ENCODE measurements around the gene AK9.

AK9 gene

DNA sequence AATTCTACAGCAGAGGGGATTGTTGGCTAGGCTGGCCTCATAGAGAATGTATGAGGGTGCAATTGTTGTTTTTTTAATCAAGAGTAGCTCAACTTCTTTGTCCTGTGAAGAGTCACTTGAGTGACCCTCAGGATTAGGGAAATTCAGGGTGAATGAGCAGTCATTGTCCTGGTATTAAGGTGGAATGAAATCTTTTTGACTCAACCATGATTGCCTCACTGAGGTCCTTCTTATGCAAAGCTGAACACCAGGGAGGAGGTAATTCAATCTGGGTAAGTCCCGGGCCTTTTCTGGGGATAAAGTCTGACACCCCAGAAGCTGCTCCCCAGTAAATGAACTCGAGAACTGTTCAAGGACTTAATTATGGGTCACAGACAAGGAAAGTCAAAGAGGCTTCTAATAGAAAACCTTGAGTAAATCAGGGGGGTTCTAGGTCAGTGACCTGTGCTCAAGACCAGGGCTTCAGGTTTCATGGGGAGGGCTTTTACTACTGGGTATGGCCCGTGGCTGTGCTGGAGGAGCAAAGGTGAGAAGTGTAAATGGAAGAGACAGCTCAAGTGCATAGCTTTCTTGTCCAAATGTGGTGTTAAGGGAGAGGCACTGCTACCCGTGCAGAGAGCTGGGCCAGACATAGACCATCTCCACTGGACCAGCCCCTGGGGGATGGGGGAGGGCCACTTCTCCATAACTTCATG, 182.7 kb downstream of the AK9 start:
- no peak for DNase-seq

DNA sequence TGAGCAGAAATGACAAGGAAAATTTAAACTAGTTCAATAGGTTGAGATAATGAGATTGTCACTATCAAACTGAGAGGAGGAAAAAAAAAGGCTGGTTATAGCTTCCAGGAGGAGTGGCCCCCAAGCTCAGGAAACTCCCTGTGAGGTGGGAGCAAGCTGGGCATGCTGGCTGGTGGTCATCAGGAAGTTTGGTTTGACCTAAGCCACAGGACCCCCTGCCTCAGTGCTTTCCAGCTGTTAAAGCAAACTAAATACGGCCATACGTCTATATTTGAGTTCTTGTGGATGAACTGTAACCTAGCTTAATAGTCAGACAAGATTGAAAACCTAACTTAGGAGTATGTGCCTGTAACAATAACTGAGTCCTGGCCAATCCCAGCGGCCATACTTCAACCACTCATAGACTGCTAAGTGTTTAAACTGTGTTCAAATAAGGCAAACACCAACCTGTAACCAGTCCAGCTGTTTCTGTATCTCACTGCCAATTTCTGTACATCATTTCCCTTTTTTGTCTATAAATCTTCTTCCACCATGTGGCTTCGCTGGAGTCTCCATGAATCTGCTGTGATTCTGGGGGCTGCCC, 183.4 kb downstream of the AK9 start:
- DNase-seq = no peak

DNA sequence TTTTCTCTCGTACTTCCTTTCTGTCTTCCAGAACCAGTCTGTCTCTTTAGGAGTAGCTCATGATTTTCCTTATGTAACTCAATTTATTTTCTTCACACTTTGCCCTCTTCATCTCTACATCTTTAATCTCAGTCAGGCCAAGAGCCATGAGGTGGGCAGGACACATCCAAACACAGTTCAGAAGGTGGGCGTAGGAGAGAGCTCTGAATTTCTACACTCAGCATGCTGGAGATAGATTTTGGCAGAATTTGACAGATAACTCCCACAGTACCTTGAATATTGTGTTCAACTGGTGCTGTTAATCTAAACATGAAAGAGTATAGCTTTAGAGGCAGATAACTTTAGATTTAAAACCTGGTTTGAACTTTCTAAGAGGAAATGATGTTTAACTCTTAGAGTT, 184.2 kb downstream of the AK9 start:
- no peak for DNase-seq

DNA sequence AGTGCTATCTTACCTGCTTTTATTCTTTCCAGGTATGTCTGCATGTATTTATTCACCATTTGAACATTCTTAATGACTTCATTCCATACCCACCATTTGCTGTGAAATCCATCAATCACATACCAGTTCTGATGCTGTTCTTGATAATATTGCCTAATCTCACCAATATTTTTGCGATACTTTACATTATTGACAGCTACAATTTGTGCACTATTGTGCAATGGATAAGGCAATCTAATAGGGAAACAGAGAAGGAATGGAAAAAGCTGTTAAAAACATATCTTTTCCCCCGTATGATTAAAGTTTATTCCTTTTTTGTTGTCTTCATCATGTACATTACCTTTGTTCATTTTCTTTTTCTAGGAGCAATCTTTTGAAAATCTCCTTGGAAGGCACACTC, 184.7 kb downstream of the AK9 start:
- no peak for DNase-seq

DNA sequence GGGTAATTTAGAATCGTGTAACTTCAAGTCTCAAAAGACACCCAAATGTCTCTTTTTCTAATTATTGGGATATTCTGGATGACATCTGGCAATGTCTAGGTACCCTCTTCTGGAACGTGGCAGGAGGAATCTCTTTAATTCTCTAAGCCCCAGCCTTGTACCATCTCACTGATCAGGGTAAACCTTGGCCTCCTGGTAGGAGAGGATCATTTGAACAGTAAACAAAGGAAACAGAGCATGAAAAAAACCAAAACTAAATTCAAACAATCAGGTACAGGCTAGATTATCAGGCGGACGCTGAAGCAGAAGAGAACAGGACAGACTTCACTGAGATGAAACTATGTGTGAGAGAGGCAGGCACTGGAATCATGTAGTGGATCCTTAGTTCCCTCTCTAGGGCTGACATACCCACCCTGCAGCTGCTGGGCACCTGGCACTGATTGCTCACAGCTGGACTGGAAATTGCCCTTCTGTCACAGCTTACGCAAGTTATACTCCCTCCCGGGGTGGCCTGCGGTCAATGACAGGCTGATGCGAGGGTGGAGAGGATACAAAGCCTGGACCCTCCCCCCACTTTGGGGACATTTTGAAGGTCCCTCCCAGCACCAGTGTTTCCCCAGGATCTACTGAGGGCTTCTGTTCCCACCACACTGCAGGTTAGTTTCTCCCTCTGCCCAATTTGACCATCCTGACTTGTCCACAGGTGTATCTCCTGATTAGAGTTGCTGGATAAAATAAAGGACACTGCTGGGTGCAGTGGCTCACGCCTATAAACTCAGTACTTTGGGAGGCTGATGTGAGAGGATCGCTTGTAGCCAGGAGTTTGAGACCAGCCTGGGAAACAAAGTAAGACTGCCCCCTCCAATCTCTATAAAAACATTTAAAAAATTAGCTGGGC, 187.4 kb downstream of the AK9 start:
- DNase-seq = no peak

DNA sequence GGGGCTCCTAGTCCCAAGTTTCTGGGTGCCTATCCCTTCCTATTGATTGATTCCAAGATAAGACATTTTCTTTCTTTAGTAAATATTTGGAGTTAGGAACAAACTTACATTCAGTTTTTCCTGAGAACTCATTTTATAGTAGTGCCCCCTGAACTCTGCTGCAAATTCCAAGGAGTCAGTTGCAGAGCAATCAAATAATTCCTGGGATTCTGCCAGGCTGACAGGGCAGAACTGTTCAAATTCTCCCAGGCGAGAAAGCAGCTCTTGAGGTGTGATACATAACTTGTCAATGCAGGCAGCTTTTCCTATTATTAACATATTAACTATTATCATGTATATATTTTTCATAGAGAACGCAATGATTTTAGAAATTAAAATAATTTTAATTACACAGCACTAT, 192.1 kb downstream of the AK9 start:
- no peak for DNase-seq

DNA sequence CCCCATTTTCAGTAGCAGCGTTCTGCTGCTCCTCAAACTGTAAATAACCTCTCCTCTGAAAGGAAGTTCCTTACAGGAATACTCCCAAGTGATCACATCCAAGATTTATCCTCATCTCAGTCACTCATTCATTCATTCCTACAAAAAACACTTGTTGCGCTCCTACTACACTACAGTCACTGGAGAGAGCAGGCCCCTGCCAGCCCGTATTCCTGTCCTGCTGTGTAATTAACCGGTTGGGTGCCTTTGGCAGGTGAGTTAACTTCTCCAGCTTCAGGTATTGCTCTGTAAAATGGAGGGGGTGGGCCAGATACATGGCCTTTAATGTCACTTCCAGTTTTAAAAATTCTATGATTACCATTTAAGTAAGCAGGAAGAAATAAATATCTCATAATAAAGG, 192.9 kb downstream of the AK9 start:
- no peak for DNase-seq

DNA sequence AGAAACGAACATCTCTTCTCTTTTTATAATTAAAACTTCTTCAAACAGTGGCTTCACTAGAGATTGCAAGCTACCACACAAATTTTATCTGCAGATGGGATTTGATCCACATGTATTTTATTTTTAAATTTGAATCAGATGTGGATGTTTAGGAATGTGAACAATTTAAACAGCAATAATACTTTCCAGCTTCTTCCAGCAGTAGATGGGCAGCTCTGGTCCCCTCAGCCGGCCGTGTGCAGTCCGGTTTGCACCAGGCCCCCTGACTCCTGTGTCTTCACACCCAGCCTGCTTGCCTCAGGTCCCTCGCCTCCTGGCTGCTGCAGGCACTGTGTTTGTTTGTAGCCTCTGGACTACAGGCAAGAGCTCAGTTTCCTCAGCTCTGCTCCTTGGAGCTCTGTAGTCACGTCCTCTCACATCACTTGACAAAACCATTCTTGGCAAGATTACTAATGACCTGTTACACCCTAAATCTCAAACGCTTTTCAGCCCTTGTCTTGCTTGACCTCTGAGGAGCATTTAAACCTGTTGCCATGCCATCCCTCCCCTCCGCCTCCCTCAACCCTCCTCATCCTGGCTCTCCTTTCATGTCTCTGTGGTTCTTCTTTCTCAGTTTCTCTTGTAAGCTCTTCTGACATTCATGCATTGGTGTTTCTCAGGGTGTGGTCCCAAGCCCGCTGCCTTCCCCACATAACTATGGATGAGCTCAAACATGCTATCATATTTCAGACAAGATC, 194.8 kb downstream of the AK9 start:
- no peak for DNase-seq

DNA sequence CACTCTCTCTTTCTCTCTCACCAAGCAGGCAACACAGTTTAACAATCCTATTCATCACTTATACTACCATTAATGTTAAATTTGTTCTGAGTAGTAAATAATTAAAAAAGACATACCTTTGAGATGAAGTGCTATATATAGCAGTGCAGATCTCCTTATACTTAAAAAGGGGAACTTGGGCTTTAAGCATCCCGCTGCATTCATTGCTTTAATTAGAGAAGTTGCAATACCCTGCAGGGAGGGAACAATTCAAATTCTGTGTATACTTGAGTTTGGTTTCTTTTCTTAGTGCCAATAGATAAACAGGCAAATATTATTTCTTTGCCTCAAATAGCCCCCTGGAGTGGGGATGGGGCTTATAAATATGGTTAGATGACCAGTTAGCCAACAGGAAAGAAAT, 197.1 kb downstream of the AK9 start:
- no peak for DNase-seq

DNA sequence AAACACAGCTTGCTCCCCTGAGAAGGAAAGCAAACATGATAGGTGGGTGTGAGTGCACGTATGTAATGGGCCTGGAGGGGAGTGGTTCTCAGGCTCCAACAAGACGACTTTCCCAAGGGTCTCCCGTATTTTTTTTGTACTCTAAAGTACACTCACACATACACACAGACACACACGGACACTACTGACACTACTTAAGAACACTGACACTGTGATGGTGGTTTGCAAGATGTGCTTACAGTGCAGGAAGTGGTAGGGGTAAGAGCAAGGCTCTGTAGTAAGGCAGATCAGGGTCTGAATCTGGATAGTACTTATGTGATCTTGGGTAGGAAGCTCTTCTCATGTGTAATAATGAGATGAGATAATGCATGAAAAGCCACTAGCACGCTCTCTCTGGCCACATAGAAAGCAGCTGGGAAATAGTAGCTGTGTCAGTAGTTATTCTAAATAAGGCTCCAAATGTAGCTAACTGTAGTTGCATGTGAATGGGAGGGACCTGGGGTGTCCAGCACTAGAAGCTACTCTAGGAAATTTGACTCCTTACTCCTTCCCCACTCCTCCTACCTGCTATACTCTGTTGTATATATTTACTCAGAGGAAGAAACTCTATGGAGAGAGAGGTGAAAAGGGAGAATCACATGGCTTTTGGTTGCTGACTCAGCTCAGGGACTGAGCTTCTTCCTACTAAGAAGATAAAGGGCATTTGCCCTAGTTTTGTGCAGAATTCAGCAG, 199.6 kb downstream of the AK9 start:
- DNase-seq = no peak

DNA sequence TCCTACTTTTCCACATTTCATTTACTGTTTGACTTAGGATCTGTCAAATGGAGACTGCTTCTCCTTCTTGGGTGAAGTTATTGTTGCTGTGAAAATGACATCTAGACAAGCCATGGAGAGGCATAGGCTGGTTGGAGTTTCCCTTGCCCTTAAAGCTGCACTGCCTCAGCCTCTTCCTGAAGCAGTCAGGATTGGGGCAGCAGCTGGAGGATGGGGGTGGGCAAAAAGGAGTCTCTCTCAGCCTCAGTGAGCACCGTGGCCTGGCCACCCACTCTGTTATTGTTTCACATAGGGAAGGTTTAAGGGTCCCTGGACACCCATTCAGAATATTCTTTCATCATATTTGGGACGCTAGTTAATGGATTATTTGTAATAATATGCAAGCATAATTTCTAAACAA, 200.3 kb downstream of the AK9 start:
- DNase-seq = no peak

DNA sequence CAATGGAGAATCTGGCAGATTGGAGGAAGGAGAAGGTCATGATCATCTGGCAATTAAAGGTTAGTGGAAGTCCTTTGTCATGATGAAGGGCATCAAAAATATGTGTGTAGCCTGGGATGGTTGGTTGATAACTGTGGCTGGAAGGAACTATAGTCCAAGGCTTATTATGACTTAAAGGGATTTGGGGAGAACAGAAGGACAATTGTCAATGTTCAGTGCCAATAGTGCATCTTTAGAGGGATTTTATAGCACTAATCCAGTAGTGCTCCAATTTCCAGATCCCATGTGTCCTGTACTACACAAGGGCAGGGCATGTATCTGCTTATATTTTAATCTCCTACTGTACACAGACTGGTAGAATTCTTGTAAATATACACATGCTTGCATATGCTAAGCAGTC, 203.0 kb downstream of the AK9 start:
- DNase-seq = no peak

DNA sequence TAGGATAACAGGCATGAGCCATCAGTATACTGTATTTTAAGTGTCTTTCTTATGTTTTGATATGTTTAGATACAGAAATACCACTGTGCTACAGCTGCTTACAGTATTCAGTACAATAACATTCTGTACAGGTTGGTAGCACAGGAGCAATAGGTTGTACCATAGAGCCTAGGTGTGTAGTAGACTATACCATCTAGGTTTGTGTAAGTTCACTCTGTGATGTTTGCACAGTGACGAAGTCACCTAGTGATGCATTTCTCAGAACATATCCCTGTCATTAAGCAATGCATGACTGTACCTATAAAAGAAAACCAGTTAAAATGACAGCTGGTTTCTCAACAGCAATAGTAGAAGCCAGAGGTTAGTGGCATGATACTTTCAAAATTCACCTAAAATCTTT, 204.9 kb downstream of the AK9 start:
- no peak for DNase-seq

DNA sequence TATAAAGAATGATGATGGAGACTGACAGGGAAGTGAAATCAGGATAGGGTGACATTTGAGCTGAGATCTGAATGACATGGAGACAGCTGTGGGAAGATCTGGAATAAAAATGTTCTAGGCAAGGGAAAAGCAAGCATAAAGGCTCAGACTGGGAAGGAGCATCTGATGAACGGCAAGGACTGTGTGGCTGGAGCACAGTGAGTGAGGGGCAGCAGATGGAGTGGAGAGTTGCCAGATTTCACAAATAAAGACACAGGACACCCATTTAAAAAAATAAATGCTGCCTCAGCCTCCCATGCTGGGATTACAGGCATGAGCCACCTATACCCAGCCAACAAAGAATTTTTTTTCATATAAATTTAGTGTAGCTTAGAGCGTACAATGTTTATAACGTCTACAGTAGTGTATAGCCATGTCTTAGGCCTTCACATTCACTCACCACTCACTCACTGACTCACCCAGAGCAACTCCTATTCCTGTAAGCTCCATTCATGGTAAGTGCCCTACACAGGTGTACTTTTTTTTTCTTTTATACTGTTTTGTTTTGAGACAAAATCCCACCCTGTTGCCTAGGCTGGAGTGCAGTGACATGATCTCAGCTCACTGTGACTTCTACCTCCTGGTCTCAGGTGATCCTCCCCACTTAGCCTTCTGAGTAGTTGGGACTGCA, 205.6 kb downstream of the AK9 start:
- DNase-seq = no peak

DNA sequence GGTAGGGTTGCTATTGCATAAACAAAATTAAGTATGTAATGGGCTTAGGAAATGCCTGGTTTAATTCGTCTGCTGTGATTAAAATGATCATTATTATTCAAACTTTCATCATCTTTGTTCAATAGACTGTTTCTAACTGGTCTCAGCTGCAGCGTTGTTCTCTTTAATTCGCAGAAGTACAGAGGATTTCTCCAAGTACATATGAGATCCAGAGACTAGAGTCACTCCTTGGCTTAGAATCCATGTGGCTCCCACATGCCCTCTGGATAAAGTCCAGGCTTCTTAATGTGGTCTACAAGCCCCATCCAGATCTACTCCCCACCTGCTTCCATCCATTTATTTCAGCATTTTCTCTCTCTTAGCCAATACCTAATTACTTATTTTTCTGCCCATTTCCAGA, 206.9 kb downstream of the AK9 start:
- no peak for DNase-seq

DNA sequence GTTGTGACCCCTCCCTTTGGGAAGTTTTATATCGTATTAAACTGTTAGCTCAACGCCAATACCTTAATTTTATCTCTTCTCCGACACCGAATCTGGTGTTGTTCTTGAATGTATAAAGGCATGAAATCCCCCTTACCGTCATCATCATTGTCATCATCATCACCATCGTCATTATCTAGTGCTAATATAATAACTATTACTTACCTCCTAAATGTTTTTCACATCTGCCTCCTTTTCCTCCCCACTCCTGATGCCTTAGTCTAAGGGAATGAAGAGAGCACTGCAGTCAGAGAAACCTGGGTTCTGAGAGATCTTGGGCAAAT, 207.3 kb downstream of the AK9 start:
- no peak for DNase-seq

DNA sequence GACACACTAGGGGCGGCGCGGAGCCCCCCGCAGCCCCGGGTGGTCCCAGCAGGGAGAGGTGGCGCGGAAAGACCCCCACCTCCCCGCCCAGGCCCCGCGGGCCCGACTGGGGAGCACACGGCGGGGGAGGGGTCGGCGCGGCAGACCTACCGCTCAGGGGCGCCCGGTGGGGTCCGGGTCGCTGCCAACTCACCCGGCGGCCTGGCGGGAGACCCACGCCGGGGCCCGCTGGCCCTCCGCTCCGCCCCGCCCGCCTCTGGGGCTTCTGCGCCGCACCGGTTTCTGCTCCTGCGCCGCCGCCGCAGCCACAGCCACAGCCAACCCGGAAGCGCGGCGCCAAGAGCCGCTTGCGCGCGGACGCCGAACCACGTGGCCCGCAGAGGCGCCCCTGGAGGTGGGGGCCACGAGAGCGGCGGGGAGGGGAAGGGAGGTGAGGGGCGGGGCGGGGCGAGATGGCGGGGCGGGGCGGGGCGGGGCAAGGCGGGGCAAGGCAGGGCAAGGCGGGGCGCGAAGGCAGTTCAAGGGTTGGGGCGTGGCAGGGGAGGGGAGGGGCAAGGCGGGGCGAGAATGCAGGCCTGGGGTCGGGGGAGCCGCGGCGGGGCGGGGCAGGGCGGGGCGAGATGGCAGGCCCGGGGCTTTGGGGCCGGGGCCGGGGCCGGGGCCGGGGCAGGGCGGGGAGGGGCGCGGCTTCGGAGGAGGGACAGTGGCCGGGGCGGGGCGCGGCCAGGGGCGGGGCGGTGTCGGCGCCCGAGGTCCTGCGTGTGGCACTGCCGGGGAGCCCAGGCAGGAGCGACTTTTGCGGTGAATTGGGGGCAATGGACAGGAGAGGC, 207.9 kb downstream of the AK9 start, which contains the start of gene ZBTB24:
ZBTB24 (minus strand) TSS at position 315 of the 830 bp plus-strand sequence. CDS start 1,193 bp downstream, outside the sequence.
- DNase-seq = peak; percentile 81 to 88

DNA sequence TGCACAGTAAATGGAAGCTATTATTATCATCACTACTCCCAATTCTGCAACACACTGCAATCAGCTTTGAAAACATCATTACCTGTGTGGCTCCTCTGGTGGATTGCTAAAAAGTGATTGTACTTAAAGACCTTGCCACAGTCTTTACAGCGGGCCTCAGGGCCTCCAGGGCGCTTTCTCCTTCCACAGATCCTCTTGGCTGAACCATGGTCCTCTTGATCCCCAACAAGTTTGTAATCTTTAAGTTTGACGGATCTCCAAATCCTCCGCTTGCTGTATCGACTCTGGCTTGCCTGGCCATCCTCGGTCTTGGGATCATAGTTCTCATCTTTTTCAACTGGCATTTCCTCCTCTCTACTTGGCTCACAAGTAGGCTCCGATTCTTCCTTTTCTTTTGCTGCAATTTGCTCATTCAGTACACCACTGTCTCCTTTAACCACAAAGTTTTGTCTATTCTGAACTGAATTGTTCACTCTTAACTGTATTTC, 210.0 kb downstream of the AK9 start:
- DNase-seq = no peak

DNA sequence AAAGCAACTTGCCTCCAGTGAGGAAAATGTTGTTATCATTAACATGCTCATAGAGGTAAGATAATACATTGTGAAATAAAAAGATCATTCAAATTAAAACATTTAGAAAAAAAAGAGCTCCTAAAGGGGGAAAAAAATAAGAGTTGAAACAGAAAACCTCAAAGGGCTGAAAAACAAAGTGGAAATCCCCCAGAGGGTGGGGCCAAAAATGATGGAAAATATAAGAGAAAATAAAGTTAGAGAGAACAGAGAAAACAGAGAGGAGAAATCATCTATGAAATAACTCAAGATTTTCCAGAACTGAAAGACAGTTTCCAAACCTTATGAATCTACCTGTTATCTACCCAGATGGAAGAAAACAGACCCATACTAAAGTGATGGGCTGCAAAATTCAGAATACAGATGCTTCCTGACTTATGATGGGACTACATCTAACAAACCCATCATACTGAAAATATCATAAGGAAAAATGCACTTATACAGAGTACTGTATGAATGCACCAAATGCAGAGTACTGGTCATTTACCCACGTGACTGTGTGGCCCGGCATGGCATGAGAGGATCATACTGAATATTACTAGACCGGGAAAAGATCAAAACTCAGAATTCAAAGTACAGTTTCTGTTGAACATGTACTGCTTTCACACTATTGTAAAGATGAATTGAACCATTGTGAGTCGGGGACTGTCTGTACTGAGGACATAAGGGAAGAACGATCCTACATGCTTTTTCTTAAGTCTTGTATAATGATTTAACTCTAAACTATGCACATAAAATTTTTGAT, 212.0 kb downstream of the AK9 start:
- no peak for DNase-seq

DNA sequence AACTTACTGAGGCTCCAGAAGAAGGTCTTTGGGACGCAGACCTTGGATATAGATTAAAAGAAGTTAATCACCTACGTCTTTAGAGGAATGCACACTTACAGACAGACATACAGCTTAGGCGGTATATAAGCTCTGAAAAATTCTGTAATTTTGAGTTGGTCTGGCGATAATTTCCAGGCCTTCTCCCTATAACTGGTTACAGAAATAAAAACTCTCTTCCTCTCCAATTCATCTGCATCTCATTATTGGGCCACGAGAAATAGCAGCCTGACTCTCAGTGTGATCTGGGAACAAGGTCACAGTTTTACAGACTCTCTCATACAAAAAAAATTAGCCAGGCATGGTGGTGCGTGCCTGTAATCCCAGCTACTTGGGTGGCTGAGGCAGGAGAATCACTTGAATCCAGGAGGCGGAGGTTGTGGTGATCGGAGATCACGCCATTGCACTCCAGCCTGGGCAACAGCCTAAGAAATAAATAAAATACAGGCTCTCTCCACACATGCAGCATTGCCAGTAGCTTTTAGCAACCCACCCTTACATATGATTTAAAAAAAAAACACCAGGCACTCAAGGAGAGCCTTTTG, 212.7 kb downstream of the AK9 start:
- no peak for DNase-seq
